ENCODE results near the gene RAB12.

The RAB12 gene

DNA sequence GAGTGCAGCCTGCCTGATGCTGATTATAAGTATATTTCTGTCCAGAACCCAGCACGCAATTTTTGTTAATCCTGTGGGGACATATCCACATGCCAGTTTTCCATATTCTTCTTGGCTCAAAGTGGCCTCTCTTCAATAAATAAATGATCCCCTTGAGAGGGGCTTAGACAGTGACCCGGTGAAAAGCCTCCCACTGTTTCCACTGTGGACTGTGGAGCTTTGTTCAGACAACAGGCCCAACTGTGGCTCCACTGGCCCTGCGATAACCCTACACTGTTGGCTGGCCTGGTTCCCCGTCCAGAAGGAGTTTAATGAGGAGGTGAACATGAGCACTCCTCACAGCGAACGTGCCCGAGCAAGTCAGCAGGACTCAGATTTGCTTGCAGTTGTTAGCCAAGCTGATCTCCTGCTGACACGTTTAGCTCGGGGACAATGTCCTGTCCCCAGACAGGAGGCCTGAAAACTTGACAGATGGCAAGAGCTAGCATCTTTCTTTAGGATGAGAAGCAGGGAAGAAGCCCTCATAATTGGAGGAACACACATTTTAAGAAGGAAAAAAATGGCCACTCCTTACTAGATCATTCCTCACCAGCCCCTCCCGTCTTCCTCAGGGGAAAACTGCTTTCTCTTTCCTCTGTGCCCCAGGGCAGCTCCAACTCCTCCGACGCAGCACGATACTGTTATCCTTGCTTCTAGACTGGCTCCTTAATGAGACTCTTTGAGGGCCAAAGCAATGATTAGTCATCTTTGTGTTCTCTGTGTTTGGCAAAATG is 76.1 kb downstream of the RAB12 start:
- DNase-seq, result no peak

DNA sequence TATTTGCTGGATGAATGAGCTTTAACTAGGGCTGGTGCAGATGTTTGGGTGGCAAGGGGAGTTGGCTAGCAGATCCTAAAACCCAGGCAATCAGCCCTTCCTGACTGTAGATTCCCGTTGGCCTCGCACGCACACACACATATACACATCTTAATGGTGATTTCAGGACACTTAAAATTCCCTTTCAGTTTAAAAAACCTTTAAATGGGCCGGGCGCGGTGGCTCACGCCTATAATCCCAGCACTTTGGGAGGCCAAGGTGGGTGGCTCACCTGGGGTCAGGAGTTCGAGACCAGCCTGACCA is 76.6 kb downstream of the RAB12 start:
- no peak for DNase-seq

DNA sequence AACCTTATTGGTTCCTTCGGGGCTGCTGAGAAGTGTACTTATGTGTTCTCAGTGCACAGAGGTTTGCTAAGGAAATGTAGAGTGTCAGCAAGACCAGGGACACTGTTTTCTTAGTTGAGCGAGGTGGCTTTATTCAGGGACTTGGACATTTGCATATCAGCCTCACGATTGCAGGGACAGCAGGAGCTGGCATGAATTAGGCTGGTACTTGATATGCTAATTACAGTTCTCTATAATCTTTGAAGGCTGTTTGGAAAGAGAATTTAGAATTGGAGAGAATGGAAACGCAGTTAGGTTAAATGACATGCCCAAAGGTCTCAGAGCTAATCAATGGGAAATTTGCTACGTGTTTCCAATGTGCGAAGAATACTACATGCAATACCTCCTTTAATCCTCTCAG is 77.4 kb downstream of the RAB12 start:
- no peak for DNase-seq

DNA sequence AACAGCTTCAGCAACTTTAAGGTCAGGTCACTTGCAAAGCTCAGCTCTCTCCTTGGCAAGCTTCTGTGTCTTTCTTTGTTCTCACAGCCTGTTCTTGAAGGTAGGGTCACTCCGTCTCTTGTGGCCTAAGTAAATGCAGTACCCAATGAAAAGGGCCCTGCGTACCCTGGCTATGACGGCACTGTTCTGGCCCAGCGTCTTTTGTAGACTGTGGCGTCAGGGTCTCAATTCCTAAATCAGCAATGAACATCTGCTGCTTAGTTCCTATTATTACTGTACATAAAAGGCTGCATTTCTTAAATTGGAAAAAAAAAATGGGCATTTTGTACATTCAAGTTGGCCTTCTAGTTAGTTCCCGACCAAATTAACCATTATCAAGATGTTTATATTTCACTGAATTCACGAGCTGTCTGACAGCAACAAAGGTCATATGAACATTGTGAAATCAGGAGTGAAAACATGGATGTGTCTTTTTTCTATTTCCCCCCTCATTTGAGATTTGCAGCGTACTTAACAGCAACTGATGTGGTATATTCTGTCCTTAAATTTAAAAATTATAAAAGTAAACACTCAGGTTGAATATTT is 79.1 kb downstream of the RAB12 start:
- DNase-seq, result no peak

DNA sequence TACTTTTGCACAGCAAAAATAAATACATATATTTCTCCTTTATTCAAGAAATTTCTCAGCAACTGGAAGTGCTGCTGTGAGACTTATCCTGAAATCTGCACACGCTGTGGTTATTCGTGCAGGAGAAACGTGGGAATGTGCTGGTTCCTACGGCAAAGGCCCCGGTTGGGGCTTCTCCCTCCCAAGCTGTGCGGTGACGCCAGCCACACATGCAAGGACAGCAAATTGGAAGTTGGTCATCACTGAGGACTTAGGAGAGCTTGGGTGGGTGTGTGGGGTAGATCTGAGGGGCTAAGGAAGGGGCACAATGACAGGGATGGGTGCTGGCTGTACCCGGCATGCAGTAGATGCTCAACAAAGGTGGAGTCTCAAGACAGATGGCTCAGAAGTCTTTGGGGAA is 79.6 kb downstream of the RAB12 start:
- no peak for DNase-seq
